WTC11 (cell line): ENCODE data around the gene SLC44A1.

Source experiments
- CREB1 ChIP-seq: sonication (generic); formaldehyde crosslinking; IDR thresholded peaks from 2 replicates; pipeline ENCODE4 v1.8.0; 2023; ENCODE audit warnings: mild to moderate bottlenecking, missing genetic modification reagents
- EMX1 ChIP-seq: fragments of 250-450 bp; sonication (Bioruptor Pico); IDR thresholded peaks from 2 replicates; pipeline ENCODE4 v1.8.0; 2021; ENCODE audit warnings: mild to moderate bottlenecking
- TP53 ChIP-seq: sonication (generic); formaldehyde crosslinking; IDR thresholded peaks from 2 replicates; pipeline ENCODE4 v1.8.1; 2023; ENCODE audit warnings: mild to moderate bottlenecking, missing genetic modification reagents
- ZNF416 ChIP-seq: fragments of 250-450 bp; sonication (Bioruptor Pico); IDR thresholded peaks from 2 replicates; pipeline ENCODE4 v1.9.0; 2021; ENCODE audit warnings: mild to moderate bottlenecking, inconsistent platforms
- TF ChIP-seq, protein P1 (sequence below): fragments of 200-600 bp; IDR thresholded peaks from 2 replicates; pipeline ENCODE4 v1.8.0; 2022; ENCODE audit warnings: antibody characterized with exemption
- TF ChIP-seq, protein P2 (sequence below): sonication (generic); formaldehyde crosslinking; IDR thresholded peaks from 2 replicates; pipeline ENCODE4 v1.8.1; 2022; ENCODE audit warnings: mild to moderate bottlenecking, missing genetic modification reagents, moderate library complexity, borderline replicate concordance
- TF ChIP-seq, protein P3 (sequence below): sonication (generic); formaldehyde crosslinking; IDR thresholded peaks from 2 replicates; pipeline ENCODE4 v1.8.0; 2022; ENCODE audit warnings: missing genetic modification reagents
- TF ChIP-seq, protein P4 (sequence below): sonication (generic); formaldehyde crosslinking; IDR thresholded peaks from 2 replicates; pipeline ENCODE4 v1.8.1; 2023; ENCODE audit warnings: mild to moderate bottlenecking, missing genetic modification reagents, moderate library complexity

DNA sequence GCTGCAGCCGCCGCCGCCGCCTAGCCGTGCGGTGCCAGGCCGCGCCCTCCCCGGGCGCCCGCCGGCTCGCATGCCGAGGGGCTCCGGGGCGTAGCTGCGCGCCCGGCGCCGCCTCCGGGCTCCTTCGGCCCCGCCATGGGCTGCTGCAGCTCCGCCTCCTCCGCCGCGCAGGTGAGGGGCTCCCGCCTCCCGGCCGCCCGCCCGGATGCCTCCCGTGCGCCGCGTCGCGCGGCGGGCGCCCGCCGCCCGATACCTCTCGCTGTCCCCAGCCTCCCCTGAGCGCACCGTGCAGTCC, 230 bp downstream of the SLC44A1 start:
- TF ChIP-seq, protein P1, sequence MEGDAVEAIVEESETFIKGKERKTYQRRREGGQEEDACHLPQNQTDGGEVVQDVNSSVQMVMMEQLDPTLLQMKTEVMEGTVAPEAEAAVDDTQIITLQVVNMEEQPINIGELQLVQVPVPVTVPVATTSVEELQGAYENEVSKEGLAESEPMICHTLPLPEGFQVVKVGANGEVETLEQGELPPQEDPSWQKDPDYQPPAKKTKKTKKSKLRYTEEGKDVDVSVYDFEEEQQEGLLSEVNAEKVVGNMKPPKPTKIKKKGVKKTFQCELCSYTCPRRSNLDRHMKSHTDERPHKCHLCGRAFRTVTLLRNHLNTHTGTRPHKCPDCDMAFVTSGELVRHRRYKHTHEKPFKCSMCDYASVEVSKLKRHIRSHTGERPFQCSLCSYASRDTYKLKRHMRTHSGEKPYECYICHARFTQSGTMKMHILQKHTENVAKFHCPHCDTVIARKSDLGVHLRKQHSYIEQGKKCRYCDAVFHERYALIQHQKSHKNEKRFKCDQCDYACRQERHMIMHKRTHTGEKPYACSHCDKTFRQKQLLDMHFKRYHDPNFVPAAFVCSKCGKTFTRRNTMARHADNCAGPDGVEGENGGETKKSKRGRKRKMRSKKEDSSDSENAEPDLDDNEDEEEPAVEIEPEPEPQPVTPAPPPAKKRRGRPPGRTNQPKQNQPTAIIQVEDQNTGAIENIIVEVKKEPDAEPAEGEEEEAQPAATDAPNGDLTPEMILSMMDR: no peak
- TF ChIP-seq CREB1 (CRISPR knock-in tag): no peak
- TF ChIP-seq EMX1 (CRISPR knock-in tag): no peak
- TF ChIP-seq, protein P2, sequence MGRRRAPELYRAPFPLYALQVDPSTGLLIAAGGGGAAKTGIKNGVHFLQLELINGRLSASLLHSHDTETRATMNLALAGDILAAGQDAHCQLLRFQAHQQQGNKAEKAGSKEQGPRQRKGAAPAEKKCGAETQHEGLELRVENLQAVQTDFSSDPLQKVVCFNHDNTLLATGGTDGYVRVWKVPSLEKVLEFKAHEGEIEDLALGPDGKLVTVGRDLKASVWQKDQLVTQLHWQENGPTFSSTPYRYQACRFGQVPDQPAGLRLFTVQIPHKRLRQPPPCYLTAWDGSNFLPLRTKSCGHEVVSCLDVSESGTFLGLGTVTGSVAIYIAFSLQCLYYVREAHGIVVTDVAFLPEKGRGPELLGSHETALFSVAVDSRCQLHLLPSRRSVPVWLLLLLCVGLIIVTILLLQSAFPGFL (CRISPR knock-in tag): no peak
- TF ChIP-seq, protein P3, sequence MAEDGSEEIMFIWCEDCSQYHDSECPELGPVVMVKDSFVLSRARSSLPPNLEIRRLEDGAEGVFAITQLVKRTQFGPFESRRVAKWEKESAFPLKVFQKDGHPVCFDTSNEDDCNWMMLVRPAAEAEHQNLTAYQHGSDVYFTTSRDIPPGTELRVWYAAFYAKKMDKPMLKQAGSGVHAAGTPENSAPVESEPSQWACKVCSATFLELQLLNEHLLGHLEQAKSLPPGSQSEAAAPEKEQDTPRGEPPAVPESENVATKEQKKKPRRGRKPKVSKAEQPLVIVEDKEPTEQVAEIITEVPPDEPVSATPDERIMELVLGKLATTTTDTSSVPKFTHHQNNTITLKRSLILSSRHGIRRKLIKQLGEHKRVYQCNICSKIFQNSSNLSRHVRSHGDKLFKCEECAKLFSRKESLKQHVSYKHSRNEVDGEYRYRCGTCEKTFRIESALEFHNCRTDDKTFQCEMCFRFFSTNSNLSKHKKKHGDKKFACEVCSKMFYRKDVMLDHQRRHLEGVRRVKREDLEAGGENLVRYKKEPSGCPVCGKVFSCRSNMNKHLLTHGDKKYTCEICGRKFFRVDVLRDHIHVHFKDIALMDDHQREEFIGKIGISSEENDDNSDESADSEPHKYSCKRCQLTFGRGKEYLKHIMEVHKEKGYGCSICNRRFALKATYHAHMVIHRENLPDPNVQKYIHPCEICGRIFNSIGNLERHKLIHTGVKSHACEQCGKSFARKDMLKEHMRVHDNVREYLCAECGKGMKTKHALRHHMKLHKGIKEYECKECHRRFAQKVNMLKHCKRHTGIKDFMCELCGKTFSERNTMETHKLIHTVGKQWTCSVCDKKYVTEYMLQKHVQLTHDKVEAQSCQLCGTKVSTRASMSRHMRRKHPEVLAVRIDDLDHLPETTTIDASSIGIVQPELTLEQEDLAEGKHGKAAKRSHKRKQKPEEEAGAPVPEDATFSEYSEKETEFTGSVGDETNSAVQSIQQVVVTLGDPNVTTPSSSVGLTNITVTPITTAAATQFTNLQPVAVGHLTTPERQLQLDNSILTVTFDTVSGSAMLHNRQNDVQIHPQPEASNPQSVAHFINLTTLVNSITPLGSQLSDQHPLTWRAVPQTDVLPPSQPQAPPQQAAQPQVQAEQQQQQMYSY (CRISPR knock-in tag): no peak
- no peak for TF ChIP-seq TP53 (CRISPR knock-in tag)
- TF ChIP-seq ZNF416 (CRISPR knock-in tag): no peak
- TF ChIP-seq, protein P4, sequence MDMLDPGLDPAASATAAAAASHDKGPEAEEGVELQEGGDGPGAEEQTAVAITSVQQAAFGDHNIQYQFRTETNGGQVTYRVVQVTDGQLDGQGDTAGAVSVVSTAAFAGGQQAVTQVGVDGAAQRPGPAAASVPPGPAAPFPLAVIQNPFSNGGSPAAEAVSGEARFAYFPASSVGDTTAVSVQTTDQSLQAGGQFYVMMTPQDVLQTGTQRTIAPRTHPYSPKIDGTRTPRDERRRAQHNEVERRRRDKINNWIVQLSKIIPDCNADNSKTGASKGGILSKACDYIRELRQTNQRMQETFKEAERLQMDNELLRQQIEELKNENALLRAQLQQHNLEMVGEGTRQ: no peak
